ENCODE results near the gene TGM2.

DNA sequence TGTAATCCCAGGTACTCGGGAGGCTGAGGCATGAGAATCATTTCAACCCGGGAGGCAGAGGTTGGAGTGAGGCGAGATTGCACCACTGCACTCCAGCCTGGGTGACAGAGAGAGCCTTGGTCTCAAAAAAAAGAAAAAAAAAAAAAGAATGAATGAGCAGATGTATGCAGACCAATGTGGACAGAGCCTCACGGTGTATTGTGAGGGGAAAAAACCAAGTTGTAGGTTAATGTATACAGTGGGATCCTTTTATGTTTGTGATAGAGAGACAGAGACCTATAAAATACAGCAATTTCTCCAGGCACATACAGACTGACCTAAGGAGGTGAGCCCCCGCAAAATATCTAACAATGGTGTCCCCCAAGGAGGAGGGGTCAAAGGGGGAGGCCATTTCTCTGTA lies 11.7 kb downstream of the TGM2 start:
- TF ChIP-seq POLR2A (IDR thresholded peaks at IDR 0.05) (no peak), CTCF (IDR thresholded peaks at IDR 0.05) (no peak)
